Ovary (tissue), 9 donors: ENCODE data around the gene TYW1. TPM values are rescaled to one million over a fixed set of nuclear protein-coding genes. Genes with fewer than 3 reads are reported as not detected.

Source experiments
- DNase-seq, 5 donors: peaks; one replicate each; pipeline ENCODE4 v3.0.0-alpha.2; 2019 to 2020
- H3K27ac ChIP-seq, 2 donors: fragments of 200-600 bp; one replicate each; pipeline versions ENCODE4 v1.5.1 to v1.8.0; 2019 to 2022
- H3K27me3 ChIP-seq: fragments of 200-600 bp; one replicate; pipeline ENCODE4 v1.8.0; 2022
- H3K36me3 ChIP-seq: fragments of 200-600 bp; sonication (generic); one replicate; pipeline ENCODE4 v1.5.1; 2019
- H3K4me1 ChIP-seq: one replicate; pipeline ENCODE4 v1.8.1; 2013; ENCODE audit warnings: mild to moderate bottlenecking, moderate library complexity; ENCODE audit not compliant: insufficient read depth
- H3K4me3 ChIP-seq: fragments of 200-600 bp; sonication (generic); one replicate; pipeline ENCODE4 v1.5.1; 2017
- H3K9me3 ChIP-seq, 2 donors: fragments of 200-600 bp in 1 of 2; sonication (generic) in 1 of 2; one replicate each; pipeline versions ENCODE4 v1.5.1 to v1.8.1; 2013 to 2019; ENCODE audit warnings: mild to moderate bottlenecking in 1 of 2, moderate library complexity in 1 of 2
- EP300 ChIP-seq: sonication (generic); formaldehyde crosslinking; IDR thresholded peaks from one replicate; pipeline ENCODE4 v1.6.1; 2017; ENCODE audit warnings: antibody characterized with exemption
- POLR2A ChIP-seq: fragments of 450-650 bp; IDR thresholded peaks from one replicate; pipeline ENCODE4 v1.6.1; 2017; ENCODE audit warnings: antibody characterized with exemption, mild to moderate bottlenecking, moderate library complexity
- WGBS, 3 donors: extraction: QIAGEN DNeasy Blood & Tissue Kit in 1 of 3; methylation state at CpG; one replicate each; pipeline versions ENCODE4 v1.1.5 to v1.1.7; 2013 to 2017; 5-methylcytosine and 5-hydroxymethylcytosine counted together
- intact Hi-C, 4 donors: fragments of 100-400 bp; cut with DNase I; formaldehyde crosslinking; loops; one replicate each; pipeline versions ENCODE4 v1.11.0 to v1.15.1; 2022 to 2023
- polyA plus RNA-seq, 2 donors: library from polyadenylated mRNA; stranded (reverse); fragments of 200-250 nt in 1 of 2; fragments of 350-450 nt in 1 of 2; fragmentation: Illumina TruSeq in 1 of 2; extraction: RNeasy Lipid Tissue Mini Kit (QIAGEN cat#74804) in 1 of 2; gene quantifications; one replicate each; pipeline ENCODE4 v1.2.3, GENCODE V29; 2013 to 2014
- total RNA-seq, 7 donors: library from RNA; depleted of rRNA in 2 of 7; stranded (reverse); fragments of >200 nt in 2 of 7; fragmentation: NEBNext Ultra II Directional in 3 of 7; extraction: Animal tissue kit (Norgen Biotek cat#: 25700) in 3 of 7; gene quantifications; one replicate each; pipeline versions ENCODE4 v1.1.0 to v1.2.4, GENCODE V29; 2016 to 2023
- TF ChIP-seq, protein P1 (sequence below), 3 donors: fragments of 450-650 bp in 2 of 3; fragments of 200-600 bp in 1 of 3; IDR thresholded peaks; one replicate each; pipeline versions ENCODE4 v1.5.1 to v1.8.0; 2016 to 2022; ENCODE audit warnings: antibody characterized with exemption in 3 of 3, mild to moderate bottlenecking in 1 of 3
- donor health status: DM: no; HTN: no; CAD: no; lungs with moderate emphysema.
- donor health status: DM: no; HTN: no; CAD: no.
- donor health status: Bipolar disorder and iron deficiency.
- donor health status: DM: yes; HTN: yes; CAD: no.
- donor health status: DM: no; HTN: no; CAD: no.
- donor health status: DM: yes; HTN: yes; CAD: no.

Gene TYW1
- total and polyA plus RNA-seq, 9 donors: 17.3 to 45.6 (median 22.4) TPM

DNA sequence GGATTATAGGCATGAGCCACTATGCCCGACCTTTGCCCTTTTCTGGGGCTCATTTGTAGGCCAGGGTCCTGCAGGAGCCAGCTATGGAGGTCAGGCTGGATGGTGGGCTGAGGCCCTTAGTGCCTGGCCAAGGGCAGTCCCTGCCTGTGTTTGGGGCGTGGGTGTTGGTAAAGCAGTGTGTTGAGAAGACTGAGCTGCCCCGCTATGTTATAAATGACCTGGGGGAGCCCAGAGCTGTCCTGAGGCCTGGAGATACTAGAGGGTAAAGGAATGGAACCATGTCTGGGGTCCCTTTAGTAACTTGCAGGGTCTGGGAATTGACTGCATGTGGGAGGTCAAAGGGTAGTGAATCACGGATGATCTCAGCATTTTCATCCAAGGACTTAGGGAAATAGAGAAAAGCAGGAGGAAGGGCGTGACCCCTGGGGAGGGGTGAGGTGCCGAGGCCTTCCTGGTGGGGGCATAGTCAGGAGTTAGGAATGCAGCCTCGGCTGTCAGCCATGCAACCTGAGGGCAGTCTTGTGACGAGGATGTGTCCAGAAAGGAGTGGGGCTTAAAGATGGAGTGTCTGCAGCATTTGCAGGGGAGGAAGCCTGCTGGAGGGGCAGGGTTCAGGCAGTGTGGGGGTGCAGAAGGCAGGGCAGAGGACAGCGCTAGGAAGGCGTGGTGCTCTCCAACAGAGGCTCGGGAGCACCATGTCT, 44.1 kb upstream of the TYW1 start:
- 65 to 75% (median 74%) methylated on average over 11 of the region's 11 CpGs for WGBS, 3 donors

DNA sequence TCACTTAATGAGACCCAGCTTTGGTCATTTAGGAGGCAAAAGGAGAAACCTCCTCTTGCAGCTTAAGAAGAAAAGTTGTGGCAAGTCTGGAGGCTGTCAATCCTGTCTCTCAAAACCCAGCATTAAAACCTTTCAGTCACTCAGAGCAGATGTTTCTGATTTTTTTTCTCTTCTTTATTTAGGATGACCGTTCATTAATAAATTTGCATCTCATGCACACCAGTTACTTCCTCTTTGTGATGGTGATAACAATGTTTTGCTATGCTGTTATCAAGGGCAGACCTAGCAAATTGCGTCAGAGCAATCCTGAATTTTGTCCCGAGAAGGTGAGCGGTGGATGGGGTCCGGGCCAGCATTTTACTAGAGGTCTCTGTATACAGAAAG, 43.6 kb upstream of the TYW1 start:
- no peak overlapping the region for H3K4me3 ChIP-seq
- H3K36me3 ChIP-seq: no peaks in the 10 kb centered on the region
- no peak for DNase-seq
- no peaks in the 10 kb centered on the region for H3K27me3 ChIP-seq
- TF ChIP-seq EP300: no peak
- TF ChIP-seq, protein P1, sequence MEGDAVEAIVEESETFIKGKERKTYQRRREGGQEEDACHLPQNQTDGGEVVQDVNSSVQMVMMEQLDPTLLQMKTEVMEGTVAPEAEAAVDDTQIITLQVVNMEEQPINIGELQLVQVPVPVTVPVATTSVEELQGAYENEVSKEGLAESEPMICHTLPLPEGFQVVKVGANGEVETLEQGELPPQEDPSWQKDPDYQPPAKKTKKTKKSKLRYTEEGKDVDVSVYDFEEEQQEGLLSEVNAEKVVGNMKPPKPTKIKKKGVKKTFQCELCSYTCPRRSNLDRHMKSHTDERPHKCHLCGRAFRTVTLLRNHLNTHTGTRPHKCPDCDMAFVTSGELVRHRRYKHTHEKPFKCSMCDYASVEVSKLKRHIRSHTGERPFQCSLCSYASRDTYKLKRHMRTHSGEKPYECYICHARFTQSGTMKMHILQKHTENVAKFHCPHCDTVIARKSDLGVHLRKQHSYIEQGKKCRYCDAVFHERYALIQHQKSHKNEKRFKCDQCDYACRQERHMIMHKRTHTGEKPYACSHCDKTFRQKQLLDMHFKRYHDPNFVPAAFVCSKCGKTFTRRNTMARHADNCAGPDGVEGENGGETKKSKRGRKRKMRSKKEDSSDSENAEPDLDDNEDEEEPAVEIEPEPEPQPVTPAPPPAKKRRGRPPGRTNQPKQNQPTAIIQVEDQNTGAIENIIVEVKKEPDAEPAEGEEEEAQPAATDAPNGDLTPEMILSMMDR (IDR thresholded peaks at IDR 0.05): no peak
- no peak for TF ChIP-seq POLR2A
- no peak overlapping the region for H3K27ac ChIP-seq
- 77 to 83% (median 80%) methylated on average over 5 of the region's 5 CpGs for WGBS, 3 donors
- H3K9me3 ChIP-seq: no peaks in the 10 kb centered on the region
- intact Hi-C loops: loop anchor here in 1 of 4 donors (10.0 kb wide), 1 partner anchor 58 kb away; no protein-coding TSS in a partner anchor
- H3K4me1 ChIP-seq: no peaks in the 10 kb centered on the region

More for the DNA sequence above, 44.1 kb upstream of the TYW1 start:
- H3K4me1 ChIP-seq: no peaks in the 10 kb centered on the region
- H3K27me3 ChIP-seq: no peaks in the 10 kb centered on the region
- H3K9me3 ChIP-seq: no peaks in the 10 kb centered on the region
- no peak for DNase-seq
- intact Hi-C loops: loop anchor here in 1 of 4 donors (10.0 kb wide), 1 partner anchor 58 kb away; no protein-coding TSS in a partner anchor
- TF ChIP-seq, protein P1 (IDR thresholded peaks at IDR 0.05): no peak
- TF ChIP-seq EP300 (no peak), POLR2A (no peak)
- no peak overlapping the region for H3K27ac ChIP-seq
- H3K36me3 ChIP-seq: no peaks in the 10 kb centered on the region
- H3K4me3 ChIP-seq: no peak overlapping the region

DNA sequence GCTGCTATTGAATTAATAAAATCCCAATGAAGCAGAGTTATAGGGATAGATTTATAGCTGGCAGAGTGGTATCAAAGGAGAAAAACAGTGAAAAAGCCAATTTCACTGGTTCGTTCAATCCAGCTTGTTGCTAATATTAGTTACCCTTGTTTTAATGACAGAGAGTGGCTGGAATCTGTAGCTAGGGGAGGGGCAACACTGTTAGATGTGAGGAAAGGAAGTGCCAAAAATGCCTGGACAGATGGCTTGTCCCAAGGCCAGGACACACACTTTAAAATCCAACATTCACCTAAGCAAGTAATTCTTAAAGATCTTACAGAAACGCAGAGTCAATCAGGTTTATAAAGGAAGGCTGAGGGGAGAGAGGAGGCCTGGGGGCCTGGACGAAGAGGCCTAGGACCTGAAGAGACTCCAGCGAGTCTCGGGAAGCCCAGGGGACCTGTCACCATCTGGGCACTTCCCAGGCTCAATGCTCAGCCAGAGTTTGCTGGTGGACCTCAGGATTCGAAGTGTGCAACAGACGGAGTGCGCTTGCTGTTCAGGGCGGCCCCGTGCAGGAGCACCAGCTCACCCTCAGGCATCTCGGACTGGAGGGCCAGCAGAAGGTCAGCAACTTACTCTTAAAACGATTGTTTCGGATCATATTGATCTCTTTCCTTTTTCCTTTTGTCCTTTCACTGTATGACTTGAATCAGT, 38.9 kb upstream of the TYW1 start:
- H3K27ac ChIP-seq: no peak overlapping the region
- 82 to 85% (median 84%) methylated on average over 13 of the region's 13 CpGs for WGBS, 3 donors
- no peaks in the 10 kb centered on the region for H3K9me3 ChIP-seq
- TF ChIP-seq EP300: no peak
- TF ChIP-seq POLR2A: no peak
- TF ChIP-seq, protein P1 (IDR thresholded peaks at IDR 0.05): no peak
- intact Hi-C loops: loop anchor here in 1 of 4 donors (10.0 kb wide), 1 partner anchor 63 kb away; no protein-coding TSS in a partner anchor
- no peaks in the 10 kb centered on the region for H3K4me1 ChIP-seq
- no peak overlapping the region for H3K4me3 ChIP-seq
- H3K36me3 ChIP-seq: no peaks in the 10 kb centered on the region
- H3K27me3 ChIP-seq: no peaks in the 10 kb centered on the region
- DNase-seq: no peak

DNA sequence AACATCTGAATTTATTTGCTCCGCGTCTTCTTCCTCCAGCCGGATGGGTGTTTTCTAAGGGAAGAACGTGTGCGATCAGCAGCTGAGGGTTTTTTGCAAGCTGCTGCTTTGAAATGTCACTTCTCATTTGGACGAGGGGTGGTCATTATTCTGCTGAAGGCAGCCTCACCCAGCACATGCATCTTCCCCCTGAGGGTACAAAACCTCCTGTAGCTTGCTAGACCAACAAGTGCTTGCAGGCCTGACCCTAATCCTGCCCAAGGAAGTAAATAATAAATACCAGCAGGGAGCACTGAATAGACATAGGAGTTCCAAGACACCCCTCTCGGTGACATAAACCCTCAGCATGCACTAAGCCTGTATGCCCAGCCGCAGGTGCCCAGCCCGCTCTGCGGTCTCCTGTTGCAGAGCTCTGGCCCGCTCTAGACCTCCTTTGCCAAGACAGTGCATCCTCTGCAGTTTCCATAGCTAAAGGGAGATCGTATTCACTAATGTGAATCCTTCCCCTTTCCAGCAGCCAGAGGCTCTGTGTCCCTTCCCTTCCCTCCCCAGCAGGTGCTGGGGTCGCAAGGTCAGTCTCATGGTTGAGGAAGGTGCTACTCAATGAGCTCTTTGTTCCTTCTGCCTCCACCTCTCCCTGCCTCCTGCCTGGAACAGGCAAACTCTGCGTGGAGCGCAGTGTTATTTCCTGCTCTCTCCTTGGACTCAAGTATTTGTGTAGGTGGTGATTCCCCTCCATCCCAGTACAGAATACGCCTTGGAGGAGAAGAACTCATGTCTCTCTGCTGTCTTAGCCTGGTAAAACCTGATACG, 37.9 kb upstream of the TYW1 start:
- WGBS, 3 donors: 91 to 93% (median 92%) methylated on average over 17 of the region's 17 CpGs
- H3K27ac ChIP-seq: no peak overlapping the region
- DNase-seq: no peak
- TF ChIP-seq, protein P1 (IDR thresholded peaks at IDR 0.05): no peak
- TF ChIP-seq EP300: no peak
- TF ChIP-seq POLR2A: no peak
- no peaks in the 10 kb centered on the region for H3K36me3 ChIP-seq
- H3K4me3 ChIP-seq: no peak overlapping the region
- intact Hi-C loops: loop anchor here in 1 of 4 donors (10.0 kb wide), 1 partner anchor 64 kb away; no protein-coding TSS in a partner anchor
- H3K4me1 ChIP-seq: no peaks in the 10 kb centered on the region
- H3K9me3 ChIP-seq: no peaks in the 10 kb centered on the region
- H3K27me3 ChIP-seq: no peaks in the 10 kb centered on the region
